Keratinocyte (primary cell): ENCODE data around the gene SEL1L. TPM values are rescaled to one million over a fixed set of nuclear protein-coding genes. Genes with fewer than 3 reads are reported as not detected.
A peak's percentile ranks its signal among the peaks of the same experiment; 100 is the strongest.

Source experiments
- DNase-seq: peaks from one replicate; pipeline ENCODE4 v3.0.0-alpha.2; 2011; ENCODE audit warnings: low read depth, missing footprints, low spot score
- FAIRE-seq: peaks from 2 replicates; lab custom pipeline; 2011; peaks lifted over from hg19 to GRCh38; lab: Jason Lieb, UNC
- H2AFZ ChIP-seq: 2 replicates; pipeline ENCODE4 v1.6.0; 2012; ENCODE audit warnings: low read length, control low read depth, inconsistent platforms; ENCODE audit not compliant: control insufficient read depth
- H3K27ac ChIP-seq: 2 replicates; pipeline ENCODE4 v1.5.1; 2011; ENCODE audit warnings: low read length; ENCODE audit not compliant: control insufficient read depth, insufficient read depth
- H3K27me3 ChIP-seq: 3 replicates; pipeline ENCODE4 v1.6.0; 2011; ENCODE audit warnings: low read length; ENCODE audit not compliant: control insufficient read depth, insufficient read depth; ENCODE audit errors: extremely low read depth
- H3K36me3 ChIP-seq, 2 experiments: 2 replicates in 1 of 2; 3 replicates in 1 of 2; pipeline ENCODE4 v1.5.1; 2011; ENCODE audit warnings: low read length in 2 of 2, mild to moderate bottlenecking in 1 of 2; ENCODE audit not compliant: control insufficient read depth in 2 of 2, insufficient read depth in 2 of 2; ENCODE audit errors: extremely low read depth in 1 of 2
- H3K4me1 ChIP-seq: 3 replicates; pipeline ENCODE4 v1.5.1; 2011; ENCODE audit warnings: low read length; ENCODE audit not compliant: control insufficient read depth, insufficient read depth; ENCODE audit errors: extremely low read depth
- H3K4me2 ChIP-seq: 3 replicates; pipeline ENCODE4 v1.6.0; 2011; ENCODE audit warnings: low read depth, low read length; ENCODE audit not compliant: control insufficient read depth, insufficient read depth; ENCODE audit errors: extremely low read depth
- H3K4me3 ChIP-seq, 3 experiments: fragments of 200-600 bp in 1 of 3; sonication (generic) in 1 of 3; 2 replicates in 2 of 3; 3 replicates in 1 of 3; pipeline ENCODE4 v1.5.1; 2011 to 2016; ENCODE audit warnings: low read length in 3 of 3, mild to moderate bottlenecking in 3 of 3, control low read depth in 2 of 3, inconsistent platforms in 1 of 3, low read depth in 1 of 3, mixed read lengths in 1 of 3, mixed run types in 1 of 3, moderate library complexity in 1 of 3; ENCODE audit not compliant: control insufficient read depth in 2 of 3, insufficient read depth in 2 of 3; ENCODE audit errors: extremely low read depth in 1 of 3
- H3K79me2 ChIP-seq: 2 replicates; pipeline ENCODE4 v1.6.0; 2012; ENCODE audit warnings: low read length; ENCODE audit not compliant: control insufficient read depth, insufficient read depth
- H3K9ac ChIP-seq: 3 replicates; pipeline ENCODE4 v1.6.0; 2011; ENCODE audit warnings: low read length; ENCODE audit not compliant: control insufficient read depth, insufficient read depth; ENCODE audit errors: extremely low read depth
- H3K9me1 ChIP-seq: 3 replicates; pipeline ENCODE4 v1.6.0; 2011; ENCODE audit warnings: low read length; ENCODE audit not compliant: control insufficient read depth, insufficient read depth; ENCODE audit errors: extremely low read depth
- H3K9me3 ChIP-seq: 2 replicates; pipeline ENCODE4 v1.5.1; 2012; ENCODE audit warnings: low read depth, low read length; ENCODE audit not compliant: control insufficient read depth
- H4K20me1 ChIP-seq: 3 replicates; pipeline ENCODE4 v1.6.0; 2011; ENCODE audit warnings: low read length; ENCODE audit not compliant: control insufficient read depth, insufficient read depth; ENCODE audit errors: extremely low read depth
- EZH2 ChIP-seq: IDR thresholded peaks from one replicate; pipeline ENCODE4 v1.6.1; 2012; ENCODE audit warnings: inconsistent platforms, mild to moderate bottlenecking, low read length, moderate library complexity
- dilution Hi-C: fragments of 300-500 bp; cut with MboI; formaldehyde crosslinking; loops from one replicate; pipeline ENCODE4 v1.7.0; 2020; ENCODE audit warnings: low sequenced_read_pairs; ENCODE audit not compliant: extremely low pct_ligation_motif_present
- polyA plus RNA-seq, 5 experiments: library from polyadenylated mRNA; depleted of rRNA in 3 of 5; stranded (reverse) in 3 of 5; stranded (forward) in 1 of 5; unstranded in 1 of 5; fragments of >200 nt; gene quantifications; 1 replicate in 1 of 5; 2 replicates in 3 of 5; 3 replicates in 1 of 5; pipeline versions ENCODE4 v1.2.1 to v1.2.3, GENCODE V29; 2011 to 2012; ENCODE audit warnings: missing spikeins in 2 of 5, low read depth in 1 of 5, low replicate concordance in 1 of 5
- TF ChIP-seq, protein P1 (sequence below), 3 experiments: IDR thresholded peaks in 1 of 3; conservative IDR thresholded peaks in 1 of 3; optimal IDR thresholded peaks in 1 of 3; 2 replicates in 2 of 3; 3 replicates in 1 of 3; pipeline versions ENCODE3 to v1.5.1; 2011; ENCODE audit warnings: low read length in 3 of 3, mild to moderate bottlenecking in 3 of 3, moderate library complexity in 2 of 3, control low read depth in 1 of 3, inconsistent platforms in 1 of 3; ENCODE audit not compliant: insufficient read depth in 2 of 3; ENCODE audit errors: extremely low read depth in 1 of 3

The SEL1L gene
- polyA plus RNA-seq, 1 donor (not counting 4 experiments of a cell fraction or from before 2014, with no cell fraction given), result 19.7 TPM

DNA sequence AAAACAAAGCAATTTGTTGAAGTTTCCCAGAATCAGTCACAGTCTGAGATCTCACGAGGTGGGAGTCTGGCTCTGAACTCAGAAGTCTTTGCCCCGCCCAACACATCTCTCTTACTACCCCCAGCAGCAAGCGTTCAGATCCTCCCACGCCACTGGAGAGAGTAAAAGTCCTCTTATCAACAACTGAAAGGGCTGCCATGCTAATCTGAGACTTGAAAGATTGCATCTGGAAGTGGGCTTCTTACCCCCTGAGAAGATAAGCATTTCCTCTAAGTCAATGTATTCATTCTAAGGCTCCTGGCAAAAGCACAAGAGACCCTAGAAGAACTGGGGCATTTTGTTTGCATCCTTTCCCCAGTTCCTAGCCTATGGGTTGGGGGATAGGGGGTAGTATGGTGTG is 99.4 kb downstream of the SEL1L start:
- dilution Hi-C loops, result no loop called here
- no peak overlapping the region for H2AFZ ChIP-seq
- H3K4me3 ChIP-seq, result no peak overlapping the region
- H3K9me1 ChIP-seq, result peaks cover 5% of the 10 kb centered on the region
- FAIRE-seq, result no peak
- DNase-seq, result no peak
- peaks cover 2% of the 10 kb centered on the region for H4K20me1 ChIP-seq
- no peaks in the 10 kb centered on the region for H3K36me3 ChIP-seq
- H3K27me3 ChIP-seq, result peaks cover 4% of the 10 kb centered on the region
- peak overlapping the region; percentile 89 for H3K4me2 ChIP-seq
- H3K27ac ChIP-seq, result no peak overlapping the region
- no peak overlapping the region for H3K9ac ChIP-seq
- H3K9me3 ChIP-seq, result no peaks in the 10 kb centered on the region
- peaks cover 28% of the 10 kb centered on the region for H3K4me1 ChIP-seq
- peaks cover 19% of the 10 kb centered on the region for H3K79me2 ChIP-seq
- TF ChIP-seq EZH2, result no peak
- TF ChIP-seq, protein P1, sequence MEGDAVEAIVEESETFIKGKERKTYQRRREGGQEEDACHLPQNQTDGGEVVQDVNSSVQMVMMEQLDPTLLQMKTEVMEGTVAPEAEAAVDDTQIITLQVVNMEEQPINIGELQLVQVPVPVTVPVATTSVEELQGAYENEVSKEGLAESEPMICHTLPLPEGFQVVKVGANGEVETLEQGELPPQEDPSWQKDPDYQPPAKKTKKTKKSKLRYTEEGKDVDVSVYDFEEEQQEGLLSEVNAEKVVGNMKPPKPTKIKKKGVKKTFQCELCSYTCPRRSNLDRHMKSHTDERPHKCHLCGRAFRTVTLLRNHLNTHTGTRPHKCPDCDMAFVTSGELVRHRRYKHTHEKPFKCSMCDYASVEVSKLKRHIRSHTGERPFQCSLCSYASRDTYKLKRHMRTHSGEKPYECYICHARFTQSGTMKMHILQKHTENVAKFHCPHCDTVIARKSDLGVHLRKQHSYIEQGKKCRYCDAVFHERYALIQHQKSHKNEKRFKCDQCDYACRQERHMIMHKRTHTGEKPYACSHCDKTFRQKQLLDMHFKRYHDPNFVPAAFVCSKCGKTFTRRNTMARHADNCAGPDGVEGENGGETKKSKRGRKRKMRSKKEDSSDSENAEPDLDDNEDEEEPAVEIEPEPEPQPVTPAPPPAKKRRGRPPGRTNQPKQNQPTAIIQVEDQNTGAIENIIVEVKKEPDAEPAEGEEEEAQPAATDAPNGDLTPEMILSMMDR (optimal IDR thresholded peaks at IDR 0.05 in 1 of 3, IDR thresholded peaks at IDR 0.05 in 1 of 3, conservative IDR thresholded peaks at IDR 0.05 in 1 of 3; ENCODE audit: extremely low read depth in 1 of 3, insufficient read depth in 2 of 3, low read length in 3 of 3), result no peak

DNA sequence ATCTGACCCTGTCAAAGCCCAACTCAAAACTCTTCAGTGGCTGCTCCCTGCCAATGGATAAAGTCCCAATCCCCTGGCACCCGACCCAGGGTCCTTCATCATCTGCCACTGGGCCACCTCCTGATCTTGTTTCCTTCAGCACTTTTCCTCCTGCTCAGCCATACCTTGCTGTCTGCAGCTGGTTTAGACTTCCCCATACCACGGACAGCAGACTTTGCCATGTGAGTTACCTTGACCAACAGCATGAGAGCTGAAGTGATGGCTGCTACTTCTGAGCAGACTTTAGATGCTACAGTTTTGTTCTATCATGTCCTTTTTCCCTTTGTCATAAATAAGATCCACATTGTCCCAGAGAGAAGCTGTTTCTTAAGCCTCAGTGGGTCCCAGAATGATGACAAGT is 100.3 kb downstream of the SEL1L start:
- H4K20me1 ChIP-seq, result peaks cover 2% of the 10 kb centered on the region
- no peak overlapping the region for H3K4me2 ChIP-seq
- H3K9me3 ChIP-seq, result no peaks in the 10 kb centered on the region
- H3K4me1 ChIP-seq, result peaks cover 28% of the 10 kb centered on the region
- DNase-seq (no peak), FAIRE-seq (peak; percentile 13)
- peaks cover 5% of the 10 kb centered on the region for H3K9me1 ChIP-seq
- H3K27me3 ChIP-seq, result peaks cover 4% of the 10 kb centered on the region
- H3K4me3 ChIP-seq, result no peak overlapping the region
- dilution Hi-C loops, result no loop called here
- H3K27ac ChIP-seq, result no peak overlapping the region
- H3K36me3 ChIP-seq, result no peaks in the 10 kb centered on the region
- no peak overlapping the region for H3K9ac ChIP-seq
- H2AFZ ChIP-seq, result no peak overlapping the region
- TF ChIP-seq EZH2, result no peak
- TF ChIP-seq, protein P1 (optimal IDR thresholded peaks at IDR 0.05 in 1 of 3, IDR thresholded peaks at IDR 0.05 in 1 of 3, conservative IDR thresholded peaks at IDR 0.05 in 1 of 3; ENCODE audit: extremely low read depth in 1 of 3, insufficient read depth in 2 of 3, low read length in 3 of 3), result no peak
- H3K79me2 ChIP-seq, result peaks cover 21% of the 10 kb centered on the region
